Activated CD4-positive, alpha-beta T cell treated with anti-CD3 and anti-CD28 coated beads, Interleukin-2, amount 50 U/mL, for 4 hours (primary cell): Measurements from ENCODE around the gene ATL2.
A peak's percentile ranks its signal among the peaks of the same experiment; 100 is the strongest.
"Not testable (repeated sequence)": the region's sequence is repeated elsewhere in the genome, so short reads cannot be mapped to it uniquely, and the experiment has no call there.

Experiments
- DNase-seq, 2 experiments: peaks; one replicate each; pipeline ENCODE4 v3.0.0-alpha.2; 2020

The ATL2 gene

GRCh38 chr2:38387887-38388286 lies 10.8 kb upstream of the ATL2 start:
- DNase-seq = no peak

DNA sequence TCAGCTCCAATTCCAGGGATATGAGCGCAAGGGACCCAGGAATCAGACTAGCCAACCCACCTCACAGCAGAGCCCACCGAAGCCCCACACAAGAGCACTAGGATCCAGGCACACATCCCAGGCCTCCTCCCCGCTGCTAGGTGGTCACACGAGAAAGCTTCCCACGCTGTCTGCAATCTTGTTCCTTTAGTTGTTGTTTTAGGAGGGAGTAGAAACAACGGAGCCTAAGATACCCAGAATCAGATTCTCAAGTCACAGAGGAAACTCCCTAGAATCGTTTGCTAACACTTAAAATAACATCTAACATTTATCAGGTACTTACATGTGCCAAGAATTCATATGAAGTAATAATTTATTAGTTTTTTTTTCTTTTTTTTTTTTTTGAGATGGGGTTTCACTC lies 9.7 kb upstream of the ATL2 start:
- no peak for DNase-seq

DNA sequence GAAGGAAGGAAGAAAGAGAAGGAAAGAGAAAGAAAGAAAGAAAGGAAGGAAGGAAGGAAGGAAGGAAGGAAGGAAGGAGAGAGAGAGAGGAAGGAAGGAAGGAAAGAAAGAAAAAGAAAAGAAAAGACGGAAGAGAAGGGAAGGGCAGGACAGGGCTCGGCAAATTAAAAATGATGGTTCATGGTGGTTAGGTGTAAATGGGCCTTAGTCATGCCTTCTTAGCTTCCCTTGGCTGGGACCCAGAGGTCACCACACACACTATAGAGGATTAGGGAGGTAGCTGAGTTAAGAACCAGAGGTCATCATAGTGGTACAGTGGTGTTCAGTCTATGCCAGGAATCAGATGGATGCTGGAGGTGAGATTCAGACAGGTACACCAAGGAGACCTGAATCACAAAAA lies 9.3 kb upstream of the ATL2 start:
- no peak for DNase-seq

DNA sequence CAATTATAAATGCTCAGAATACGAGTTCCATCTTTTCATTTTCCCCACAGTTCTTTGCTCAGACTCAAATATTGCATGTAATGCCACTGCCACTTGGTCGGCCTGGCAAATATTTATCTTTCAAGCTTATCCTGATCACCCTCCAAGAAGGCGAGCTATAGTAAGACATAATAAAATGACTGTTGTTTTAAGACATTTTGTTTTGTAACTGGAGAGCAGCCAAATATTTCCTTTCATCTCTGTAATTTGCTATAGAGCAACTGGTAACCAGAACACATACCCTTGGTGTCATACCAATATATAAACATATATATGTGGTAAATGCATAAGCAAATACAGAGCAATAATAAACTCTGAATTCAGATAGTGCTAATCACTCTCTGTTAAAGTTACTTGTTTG lies 7.3 kb upstream of the ATL2 start:
- no peak for DNase-seq

DNA sequence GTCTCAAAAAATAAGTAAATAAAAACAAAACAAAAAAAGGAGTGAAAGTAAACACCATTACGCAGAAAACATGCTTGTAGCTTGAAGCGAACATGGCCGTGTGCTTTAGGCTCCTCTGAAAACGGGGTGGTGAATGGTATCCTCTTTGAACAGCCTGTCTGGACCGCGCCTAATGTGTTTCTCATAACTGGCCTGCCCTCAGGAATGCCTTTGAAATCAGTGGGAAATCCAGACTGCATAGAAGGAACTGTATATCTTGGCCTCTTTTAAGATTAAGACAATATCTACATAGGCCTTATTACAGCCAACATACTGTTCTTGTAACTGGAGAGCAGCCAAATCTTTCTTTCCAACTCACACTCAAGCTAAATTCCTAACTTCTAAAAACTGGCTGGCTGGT lies 6.7 kb upstream of the ATL2 start:
- DNase-seq = not testable (repeated sequence)

DNA sequence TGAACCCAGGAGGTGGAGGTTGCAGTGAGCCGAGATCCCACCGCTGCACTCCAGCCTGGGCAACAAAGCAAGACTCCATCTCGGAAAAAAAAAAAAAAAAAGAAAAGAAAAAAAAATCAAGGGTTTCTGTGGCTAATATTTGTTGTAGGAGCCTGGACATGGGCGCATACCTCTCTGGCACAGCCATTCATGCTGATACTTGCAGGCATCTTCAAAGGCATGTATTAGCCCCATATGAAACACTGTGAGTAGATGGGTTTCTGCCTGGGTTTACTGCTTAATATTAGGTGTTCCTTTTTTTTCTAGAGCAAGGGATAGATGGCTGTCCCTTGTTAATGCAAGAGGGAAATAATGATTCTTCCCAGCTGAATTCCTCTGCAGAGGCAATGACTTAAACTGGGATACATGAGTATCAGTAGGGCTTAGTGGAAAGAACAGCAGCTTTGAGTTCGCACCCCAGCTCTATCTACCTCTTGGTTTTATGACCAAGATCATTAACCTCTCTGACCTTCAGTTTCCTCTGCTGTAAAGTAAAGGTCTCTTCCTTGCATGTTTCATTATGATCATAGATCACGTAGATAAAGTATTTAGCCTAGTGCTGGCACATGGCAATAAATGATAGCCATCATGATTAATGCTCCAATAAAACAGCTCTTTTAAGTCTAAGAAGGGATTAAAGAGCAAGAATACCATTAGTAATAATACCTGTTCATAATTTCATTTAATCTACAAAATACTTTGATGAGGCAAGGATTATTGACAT lies 4.5 kb upstream of the ATL2 start:
- DNase-seq = no peak

DNA sequence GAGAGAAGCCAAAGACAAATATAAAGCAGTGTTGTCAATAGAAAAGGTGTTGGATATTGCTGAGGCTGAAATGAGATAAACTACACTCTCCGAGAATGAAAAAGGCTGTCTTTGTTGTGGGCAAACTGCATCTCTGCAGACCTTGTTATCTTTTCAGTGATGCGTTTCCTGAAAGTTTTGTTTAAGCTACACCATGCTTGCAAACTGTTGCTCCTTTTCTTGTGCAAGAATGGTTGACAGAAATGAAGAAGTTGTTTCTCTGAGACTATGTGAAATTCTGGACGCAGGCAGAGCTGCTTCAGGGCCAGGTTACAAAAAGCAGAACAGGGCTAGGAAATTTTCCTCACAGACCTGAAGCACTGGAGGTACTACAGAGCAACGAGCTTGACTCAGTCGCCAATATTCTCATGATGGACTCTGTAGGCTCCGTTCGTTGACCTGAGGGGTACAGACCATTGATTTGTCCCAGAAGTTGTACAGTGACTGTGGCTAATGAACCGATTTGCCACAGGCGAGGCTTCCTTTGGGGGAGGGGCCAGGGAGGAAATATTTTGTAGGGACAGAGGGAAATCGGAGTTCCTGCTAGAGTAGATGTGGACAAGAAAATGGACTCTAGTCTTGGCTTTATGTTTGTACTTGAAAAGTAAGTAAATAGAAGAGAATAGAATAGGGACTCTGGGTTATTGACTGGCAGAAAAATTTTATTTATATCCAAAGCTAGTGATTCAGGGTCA lies 3.5 kb upstream of the ATL2 start:
- no peak for DNase-seq

DNA sequence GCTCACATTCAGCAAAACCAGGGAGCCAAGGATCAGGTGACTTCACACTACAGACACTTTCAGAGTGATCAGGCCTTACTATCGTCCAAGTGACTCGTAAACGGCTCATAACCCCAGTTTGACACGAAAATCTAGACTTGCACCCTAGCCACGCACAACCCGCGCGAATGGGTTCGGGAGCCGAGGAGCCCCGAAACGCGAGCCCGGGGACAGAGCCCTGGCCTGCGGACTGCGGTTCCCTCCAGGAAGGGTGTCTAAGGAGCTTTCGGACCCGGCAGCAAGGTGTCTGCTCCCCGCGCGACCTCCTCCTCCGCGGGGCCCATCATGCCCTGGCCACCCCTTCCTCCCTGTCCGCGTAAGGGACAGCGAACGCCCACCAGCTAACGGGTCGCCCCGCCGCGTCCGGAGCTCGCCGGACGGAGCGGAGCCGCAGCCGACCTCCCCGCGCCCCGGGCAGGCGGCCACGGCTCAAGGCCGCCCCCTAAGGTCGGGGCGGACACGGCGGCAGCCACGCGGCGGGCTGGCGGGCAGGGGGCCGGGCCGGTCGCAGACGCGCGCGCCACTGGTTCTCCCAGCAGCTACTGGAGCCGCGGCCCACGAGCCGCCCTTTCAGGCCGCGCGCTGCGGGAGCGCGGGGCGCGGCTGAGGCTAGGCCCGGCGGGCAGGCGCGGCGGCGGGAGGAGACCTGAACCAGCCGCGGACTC lies 575 bp downstream of the ATL2 start:
- DNase-seq = peak; percentile 29 to 38

DNA sequence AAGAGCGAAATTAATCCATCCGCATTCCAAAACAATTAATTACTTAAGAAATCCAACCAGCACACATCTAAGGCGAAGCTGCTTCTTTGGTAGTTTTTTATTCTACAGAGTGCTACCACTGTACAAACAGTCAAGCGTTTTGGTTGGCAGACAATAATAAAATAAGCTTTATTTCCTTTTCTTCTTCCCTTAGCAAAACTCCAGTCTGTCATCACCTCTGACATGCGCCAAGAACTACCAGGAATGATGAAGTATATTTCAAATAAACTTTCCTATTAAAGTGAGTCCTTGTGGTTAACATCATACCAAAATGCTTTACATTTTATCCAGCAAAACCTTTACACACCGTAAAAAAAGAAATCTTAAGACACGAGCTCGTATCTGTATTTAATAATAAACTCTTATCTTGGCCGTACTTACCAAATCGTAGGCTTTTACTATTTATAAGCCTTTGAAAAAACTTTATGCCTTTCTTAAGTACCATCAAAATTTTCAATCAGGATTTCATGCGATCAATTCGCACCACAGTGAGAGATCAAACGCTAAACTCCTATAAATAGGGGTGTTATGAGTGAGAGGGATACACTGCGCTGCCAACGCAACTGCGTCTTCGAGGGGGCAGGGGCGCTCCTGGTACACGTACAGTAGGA lies 1.3 kb downstream of the ATL2 start:
- peak in 1 of 2 experiments; percentile 32 for DNase-seq

DNA sequence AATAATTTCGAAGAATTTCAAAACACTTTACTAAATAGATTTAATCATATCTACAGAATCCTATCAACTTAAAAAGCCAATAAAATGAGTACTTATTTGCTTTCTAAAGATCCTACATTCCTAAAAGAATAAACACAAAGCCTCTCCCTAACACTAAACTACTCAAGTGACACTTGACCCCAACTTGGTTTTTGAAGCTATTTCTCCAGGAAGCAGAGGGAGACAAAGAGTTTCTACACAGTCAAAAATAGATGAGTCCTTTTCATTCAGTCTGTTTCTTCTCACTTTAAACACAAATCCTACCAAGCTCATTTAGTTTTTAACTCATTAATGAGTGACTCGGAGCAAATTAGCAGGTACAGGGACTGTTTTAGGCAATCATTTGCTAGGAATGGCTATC lies 2.1 kb downstream of the ATL2 start:
- no peak for DNase-seq

DNA sequence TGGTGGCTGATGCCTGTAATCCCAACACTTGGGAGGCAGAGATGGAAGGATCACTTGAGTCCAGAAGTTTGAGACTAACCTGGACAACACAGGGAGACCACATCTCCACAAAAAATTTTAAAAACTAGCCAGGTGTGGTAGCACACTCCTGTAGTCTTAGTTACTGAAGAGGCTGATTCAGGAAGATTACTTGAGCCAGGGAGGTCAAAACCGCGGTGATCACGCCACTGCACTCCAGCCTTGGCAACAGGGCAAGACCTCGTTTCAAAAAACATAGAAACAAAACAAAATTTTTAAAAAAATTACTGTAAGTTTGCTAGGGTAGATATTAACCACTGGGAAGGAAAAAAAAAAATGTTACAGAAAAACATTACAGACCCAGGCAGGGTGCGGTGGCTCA lies 5.8 kb downstream of the ATL2 start:
- no peak for DNase-seq

- DNase-seq = no peak
These were observed 6.4 kb downstream of the ATL2 start for GRCh38 chr2:38370664-38371063.

- DNase-seq = no peak
These were observed 14.8 kb downstream of the ATL2 start for GRCh38 chr2:38362232-38362631.

- DNase-seq = no peak
These were observed 16.9 kb downstream of the ATL2 start for GRCh38 chr2:38360177-38360576.

GRCh38 chr2:38353402-38353801 lies 23.7 kb downstream of the ATL2 start:
- DNase-seq = no peak

- DNase-seq = no peak
These were observed 24.7 kb downstream of the ATL2 start for GRCh38 chr2:38352336-38352735.

GRCh38 chr2:38345323-38346038 lies 31.6 kb downstream of the ATL2 start:
- DNase-seq = no peak

DNA sequence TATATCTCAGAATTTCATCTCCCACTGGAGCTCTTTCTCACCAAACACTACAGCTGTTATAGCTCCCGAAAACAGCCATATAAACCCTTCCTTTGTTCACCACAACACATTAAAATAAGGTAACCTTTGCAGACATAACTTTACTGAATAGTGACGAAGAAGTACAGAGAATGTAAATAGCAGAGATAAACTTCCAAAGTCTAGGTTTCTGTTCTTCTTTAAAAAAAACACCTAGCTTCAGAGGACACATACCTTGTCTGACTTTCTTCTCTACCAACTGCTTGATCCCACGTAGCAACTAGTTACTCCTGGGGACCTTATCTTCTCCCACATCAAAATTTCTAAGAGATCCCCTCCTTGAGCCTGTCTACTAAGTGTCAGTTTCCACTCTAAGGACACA lies 32.3 kb downstream of the ATL2 start:
- DNase-seq = no peak

- no peak for DNase-seq
These were observed 33.9 kb downstream of the ATL2 start for GRCh38 chr2:38343212-38343611.

- DNase-seq = no peak
These were observed 40.5 kb downstream of the ATL2 start for GRCh38 chr2:38336621-38337020.

DNA sequence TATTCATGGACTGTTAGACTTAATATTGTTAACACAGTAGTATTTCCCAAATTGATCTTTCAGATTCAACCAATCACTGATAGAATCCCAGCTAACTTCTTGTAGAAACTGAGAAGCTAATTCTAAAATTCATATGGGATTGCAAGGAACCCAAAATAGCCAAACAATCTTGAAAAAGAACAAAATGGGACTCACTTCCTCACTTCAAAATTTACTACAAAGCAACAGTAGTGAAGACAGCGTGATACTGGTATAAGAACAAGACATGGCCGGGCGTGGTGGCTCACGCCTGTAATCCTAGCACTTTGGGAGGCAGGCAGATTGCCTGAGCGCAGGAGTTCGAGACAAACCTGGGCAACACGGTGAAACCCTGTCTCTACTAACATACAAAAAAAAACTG lies 46.3 kb downstream of the ATL2 start:
- no peak for DNase-seq

DNA sequence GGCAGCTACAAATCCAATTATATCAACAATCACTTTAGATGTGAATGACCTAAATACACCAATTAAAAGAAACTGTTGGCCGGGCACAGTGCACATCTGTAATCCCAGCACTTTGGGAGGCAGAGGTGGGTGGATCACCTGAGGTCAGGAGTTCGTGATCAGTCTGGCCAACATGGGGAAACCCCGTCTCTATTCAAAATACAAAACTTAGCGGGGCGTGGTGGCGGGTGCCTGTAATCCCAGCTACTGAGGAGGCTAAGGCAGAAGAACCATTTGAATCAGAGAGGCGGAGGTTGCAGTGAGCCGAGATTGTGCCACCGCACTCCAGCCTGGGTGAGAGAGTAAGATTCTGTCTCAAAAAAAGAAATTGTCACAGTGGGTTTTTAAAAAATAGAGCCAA lies 49.5 kb downstream of the ATL2 start:
- no peak for DNase-seq

GRCh38 chr2:38323623-38324022 lies 53.5 kb downstream of the ATL2 start:
- no peak for DNase-seq
